ENCODE data around the gene STMN1.

The STMN1 gene

DNA sequence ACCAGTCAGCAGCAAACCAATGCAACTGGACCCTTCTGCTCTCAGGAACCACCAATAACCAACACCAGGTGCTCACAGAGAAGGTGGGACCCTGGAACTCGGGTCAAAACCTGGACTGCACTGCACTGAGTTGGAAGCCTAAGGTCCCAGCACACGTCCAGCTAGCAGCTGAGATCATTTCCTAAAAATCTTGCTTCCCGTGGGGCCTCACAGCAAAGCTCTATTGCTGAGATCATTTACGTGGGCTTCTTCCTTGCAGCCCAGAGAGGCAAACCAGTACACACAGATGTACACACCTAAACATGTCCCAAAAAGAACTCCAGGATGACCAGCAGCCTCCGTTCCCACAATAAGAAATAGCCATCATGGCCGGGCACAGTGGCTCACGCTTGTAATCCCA lies 22.8 kb upstream of the STMN1 start:
- Mint-ChIP-seq H3K27ac (no peak overlapping the region), H3K36me3 (ENCODE audit: low read depth) (no peaks in the 10 kb centered on the region), H3K4me1 (ENCODE audit: low read depth) (peaks cover 5% of the 10 kb centered on the region), H3K9me3 (no peaks in the 10 kb centered on the region), H3K4me3 (no peak overlapping the region), H3K27me3 (ENCODE audit: low read depth) (peaks cover 49% of the 10 kb centered on the region)
- DNase-seq (ENCODE audit: low spot score): no peak

DNA sequence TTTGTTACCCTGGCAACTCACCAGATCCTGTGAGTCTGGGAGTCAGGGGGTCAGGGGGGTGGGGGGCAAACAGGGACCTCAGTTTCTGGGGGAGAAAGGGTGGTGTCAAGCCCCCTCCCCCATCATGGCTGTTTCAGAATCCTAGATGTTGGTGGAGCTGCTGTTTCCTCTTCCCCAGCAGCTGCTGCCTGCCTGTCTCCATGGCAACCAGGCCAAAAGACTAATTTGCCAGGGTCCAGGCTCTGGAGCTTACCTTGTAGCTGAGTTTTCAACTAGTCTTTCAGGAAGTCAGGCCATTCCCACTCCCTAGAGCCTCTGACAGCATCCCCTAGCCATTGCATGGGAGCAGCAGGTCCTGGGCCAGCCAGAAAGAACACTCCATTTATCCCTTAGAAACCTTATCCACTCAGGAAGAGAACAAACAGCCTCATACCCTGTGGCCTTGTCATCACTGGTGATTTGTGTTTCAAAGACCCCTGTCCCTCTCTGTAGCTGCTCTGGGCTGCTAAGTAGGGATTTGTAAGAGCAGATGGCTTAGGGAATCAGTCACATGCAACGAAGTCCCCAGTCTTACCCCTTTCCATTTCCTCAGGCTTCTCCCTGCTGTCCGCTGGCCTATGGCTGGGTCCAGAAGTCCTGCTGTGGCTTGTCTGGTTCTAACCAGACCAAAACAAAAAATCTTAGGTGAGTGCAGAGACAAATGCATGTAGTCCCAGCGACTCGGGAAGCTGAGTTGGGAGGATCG lies 21.5 kb upstream of the STMN1 start:
- Mint-ChIP-seq H3K27ac (no peak overlapping the region), H3K27me3 (ENCODE audit: low read depth) (peaks cover 54% of the 10 kb centered on the region), H3K36me3 (ENCODE audit: low read depth) (no peaks in the 10 kb centered on the region), H3K9me3 (no peaks in the 10 kb centered on the region), H3K4me1 (ENCODE audit: low read depth) (peaks cover 11% of the 10 kb centered on the region), H3K4me3 (no peak overlapping the region)
- no peak for DNase-seq (ENCODE audit: low spot score)

DNA sequence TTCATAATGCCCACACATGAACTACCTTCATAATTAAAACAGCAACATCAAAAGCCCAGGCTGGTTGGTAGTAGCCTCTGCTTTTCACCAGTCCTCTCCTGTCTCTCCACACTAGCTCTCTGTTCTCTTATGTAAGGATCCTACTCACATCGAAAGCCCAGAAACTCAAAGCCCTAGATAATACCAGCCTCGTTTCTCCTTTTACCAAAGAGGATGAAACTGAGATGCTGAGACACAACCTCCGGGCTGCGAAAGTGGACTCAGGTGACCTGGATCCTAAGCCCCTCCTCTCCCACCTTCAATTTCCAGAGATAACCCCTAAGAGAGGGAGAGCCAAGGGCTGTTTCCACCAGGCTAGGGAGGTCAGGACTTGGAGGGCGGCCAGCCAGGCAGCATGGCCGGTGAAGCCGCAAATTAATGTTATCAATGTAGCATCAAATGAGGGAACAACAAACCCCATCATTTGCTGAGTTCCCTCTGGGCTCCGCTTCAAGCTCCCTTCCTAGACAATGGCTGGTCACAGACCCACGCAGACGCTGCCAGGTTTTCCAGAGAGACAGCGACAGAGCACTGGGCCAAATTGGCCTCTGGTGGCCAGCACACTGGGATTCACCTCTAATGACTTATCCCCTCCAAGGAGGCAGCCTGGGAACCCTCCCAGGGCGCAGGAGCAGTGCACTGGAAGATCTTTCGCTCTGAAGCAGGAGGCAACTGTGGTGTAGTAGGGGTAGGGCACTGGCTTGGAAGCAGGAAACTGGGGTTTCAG lies 20.7 kb upstream of the STMN1 start:
- Mint-ChIP-seq H3K4me3 (no peak overlapping the region), H3K27me3 (ENCODE audit: low read depth) (peaks cover 57% of the 10 kb centered on the region), H3K27ac (no peak overlapping the region), H3K4me1 (ENCODE audit: low read depth) (peaks cover 16% of the 10 kb centered on the region), H3K36me3 (ENCODE audit: low read depth) (no peaks in the 10 kb centered on the region), H3K9me3 (no peaks in the 10 kb centered on the region)
- DNase-seq (ENCODE audit: low spot score): no peak

DNA sequence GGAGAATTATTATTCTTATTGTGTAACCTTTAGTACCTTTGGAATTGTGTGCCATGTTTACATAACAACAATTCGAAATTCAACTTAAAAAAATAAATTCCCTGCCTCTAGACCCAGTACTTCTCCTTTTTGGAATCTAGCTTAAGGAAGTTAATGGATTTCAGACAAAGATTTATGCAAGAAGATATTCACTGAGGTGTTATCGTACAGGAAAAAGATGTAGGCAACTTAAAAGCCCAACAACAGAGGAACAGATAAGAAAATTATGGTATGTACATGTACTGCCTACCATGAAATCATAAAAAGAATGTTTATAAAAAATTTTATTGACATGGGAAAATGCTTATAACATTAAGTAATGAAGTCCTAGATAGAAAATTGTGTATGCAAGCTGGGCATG lies 18.2 kb upstream of the STMN1 start:
- H3K4me3 Mint-ChIP-seq: no peak overlapping the region
- peaks cover 25% of the 10 kb centered on the region for H3K4me1 Mint-ChIP-seq (ENCODE audit: low read depth)
- no peaks in the 10 kb centered on the region for H3K36me3 Mint-ChIP-seq (ENCODE audit: low read depth)
- DNase-seq (ENCODE audit: low spot score): no peak
- peaks cover 46% of the 10 kb centered on the region for H3K27me3 Mint-ChIP-seq (ENCODE audit: low read depth)
- H3K27ac Mint-ChIP-seq: no peak overlapping the region
- no peaks in the 10 kb centered on the region for H3K9me3 Mint-ChIP-seq

DNA sequence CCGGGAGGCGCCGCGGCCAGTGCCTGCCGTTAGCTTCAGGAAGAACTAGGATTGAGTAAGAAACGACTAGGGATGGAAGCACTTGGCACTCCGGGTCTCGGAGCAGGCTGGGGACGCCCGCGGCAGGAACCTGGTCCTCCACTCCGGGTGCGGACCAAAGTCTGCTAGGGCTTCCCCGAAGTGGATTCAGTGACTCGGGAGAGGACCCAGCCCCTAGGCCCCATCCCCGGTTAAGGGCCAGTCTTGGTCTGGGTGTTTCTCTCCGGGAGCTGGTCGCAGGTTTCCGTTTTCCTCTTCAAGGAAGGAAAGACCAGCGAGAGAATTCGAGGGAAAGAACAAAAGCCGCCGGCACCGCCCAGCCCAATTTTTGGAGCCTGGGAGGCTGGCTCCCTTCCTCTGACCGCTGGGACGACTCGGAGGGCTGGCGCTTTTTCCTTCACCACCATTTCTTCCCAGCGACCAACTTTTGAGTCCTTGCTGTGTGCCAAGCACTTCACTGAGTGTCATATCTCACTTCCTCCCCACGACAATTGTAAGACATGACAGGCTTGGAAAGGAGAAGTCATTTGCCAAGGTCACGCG lies 16.8 kb upstream of the STMN1 start:
- Mint-ChIP-seq H3K4me3 (peak overlapping the region; percentile 61), H3K36me3 (ENCODE audit: low read depth) (no peaks in the 10 kb centered on the region), H3K27me3 (ENCODE audit: low read depth) (peaks cover 46% of the 10 kb centered on the region), H3K9me3 (no peaks in the 10 kb centered on the region), H3K4me1 (ENCODE audit: low read depth) (peaks cover 30% of the 10 kb centered on the region), H3K27ac (peak overlapping the region; percentile 20)
- DNase-seq (ENCODE audit: low spot score): peak; percentile 8

DNA sequence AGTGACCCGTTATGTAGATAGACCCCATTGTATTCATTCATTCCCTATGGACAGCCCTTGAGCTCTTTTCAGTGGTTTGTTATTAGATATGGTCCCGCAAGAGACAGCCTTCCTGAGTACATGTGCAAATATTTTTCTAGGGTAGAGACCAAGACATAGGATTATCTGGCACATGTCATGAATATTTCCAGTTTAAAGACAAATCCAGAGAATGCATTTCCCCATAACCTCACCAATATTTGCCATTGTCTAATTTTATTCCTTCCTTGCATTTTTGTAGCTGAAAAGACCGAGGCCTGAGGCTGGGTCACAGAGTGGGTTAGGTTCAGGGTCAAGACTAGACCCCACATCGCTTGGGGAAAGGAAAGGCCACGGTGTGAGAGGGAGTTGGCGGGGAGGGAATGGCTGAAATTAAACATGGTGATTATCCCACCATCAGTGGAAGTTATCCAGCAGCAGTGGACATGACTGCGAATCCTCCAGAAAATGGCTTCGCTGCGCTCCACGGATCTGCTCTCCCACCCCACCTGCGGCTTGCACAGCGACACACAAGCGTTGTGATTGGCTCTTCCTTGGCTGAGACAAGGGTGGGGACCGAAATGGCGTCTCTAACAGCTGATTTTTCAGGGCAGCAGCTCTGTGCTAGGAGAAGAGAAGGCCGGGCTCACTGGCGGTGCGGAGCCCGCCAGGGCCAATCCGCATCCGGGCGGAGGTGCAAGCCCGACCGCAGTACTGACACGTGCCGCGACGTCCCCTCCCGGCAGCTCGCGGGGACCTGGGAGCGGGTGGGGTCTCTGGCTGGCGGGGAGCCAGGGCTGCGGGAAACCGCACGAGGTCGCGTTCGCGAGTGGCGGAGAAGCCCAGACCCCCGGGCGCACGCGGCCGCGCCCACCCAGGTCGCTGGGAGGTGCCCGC lies 16.1 kb upstream of the STMN1 start:
- peak overlapping the region; percentile 17 for H3K27ac Mint-ChIP-seq
- H3K27me3 Mint-ChIP-seq (ENCODE audit: low read depth): peaks cover 46% of the 10 kb centered on the region
- H3K4me1 Mint-ChIP-seq (ENCODE audit: low read depth): peaks cover 34% of the 10 kb centered on the region
- peak; percentile 27 for DNase-seq (ENCODE audit: low spot score)
- H3K36me3 Mint-ChIP-seq (ENCODE audit: low read depth): no peaks in the 10 kb centered on the region
- H3K4me3 Mint-ChIP-seq: peak overlapping the region; percentile 81
- H3K9me3 Mint-ChIP-seq: no peaks in the 10 kb centered on the region

DNA sequence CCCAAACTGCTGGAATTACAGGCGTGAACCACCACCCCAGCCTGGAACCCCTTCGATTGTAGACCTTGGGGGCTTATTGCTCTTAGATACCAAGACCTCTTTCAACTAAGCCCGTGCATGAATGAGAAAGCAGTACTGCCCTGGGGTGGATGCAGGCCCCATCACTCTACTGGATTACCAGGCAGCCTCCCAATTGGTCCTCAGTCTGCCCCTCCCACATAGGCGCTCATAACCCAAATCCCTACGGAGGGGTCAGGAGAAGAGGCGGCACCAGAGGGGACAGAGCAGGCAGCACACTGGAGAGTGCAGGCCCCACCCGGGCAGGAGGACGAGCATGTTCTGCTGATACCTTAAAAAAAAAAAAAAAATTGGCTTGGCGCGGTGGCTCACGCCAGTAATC lies 12.4 kb upstream of the STMN1 start:
- H3K9me3 Mint-ChIP-seq: no peaks in the 10 kb centered on the region
- no peak overlapping the region for H3K27ac Mint-ChIP-seq
- no peaks in the 10 kb centered on the region for H3K36me3 Mint-ChIP-seq (ENCODE audit: low read depth)
- H3K27me3 Mint-ChIP-seq (ENCODE audit: low read depth): peaks cover 15% of the 10 kb centered on the region
- no peak overlapping the region for H3K4me3 Mint-ChIP-seq
- H3K4me1 Mint-ChIP-seq (ENCODE audit: low read depth): peaks cover 32% of the 10 kb centered on the region
- DNase-seq (ENCODE audit: low spot score): no peak

DNA sequence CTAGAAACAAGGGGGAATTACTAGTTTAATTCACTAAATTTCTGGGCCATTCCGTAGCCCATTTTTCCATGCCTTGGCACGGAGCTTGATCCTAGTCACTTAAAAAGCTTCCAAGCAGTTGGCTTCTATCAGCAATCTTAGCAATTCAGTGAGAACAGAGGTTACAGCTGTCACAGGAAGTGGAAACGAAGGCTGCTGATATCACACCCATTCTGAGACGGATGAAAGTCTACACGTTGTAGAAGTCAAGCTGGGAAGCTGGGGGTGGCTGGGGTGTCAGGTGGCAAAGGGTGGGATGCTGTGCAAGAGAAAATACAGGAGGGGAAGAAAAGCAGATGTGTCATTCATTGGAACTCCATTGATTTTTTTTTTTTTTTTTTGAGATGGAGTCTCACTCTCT lies 11.8 kb upstream of the STMN1 start:
- Mint-ChIP-seq H3K9me3 (no peaks in the 10 kb centered on the region), H3K4me1 (ENCODE audit: low read depth) (peaks cover 28% of the 10 kb centered on the region), H3K4me3 (peak overlapping the region; percentile 41), H3K27ac (peak overlapping the region; percentile 69), H3K27me3 (ENCODE audit: low read depth) (peaks cover 9% of the 10 kb centered on the region), H3K36me3 (ENCODE audit: low read depth) (no peaks in the 10 kb centered on the region)
- DNase-seq (ENCODE audit: low spot score): no peak

DNA sequence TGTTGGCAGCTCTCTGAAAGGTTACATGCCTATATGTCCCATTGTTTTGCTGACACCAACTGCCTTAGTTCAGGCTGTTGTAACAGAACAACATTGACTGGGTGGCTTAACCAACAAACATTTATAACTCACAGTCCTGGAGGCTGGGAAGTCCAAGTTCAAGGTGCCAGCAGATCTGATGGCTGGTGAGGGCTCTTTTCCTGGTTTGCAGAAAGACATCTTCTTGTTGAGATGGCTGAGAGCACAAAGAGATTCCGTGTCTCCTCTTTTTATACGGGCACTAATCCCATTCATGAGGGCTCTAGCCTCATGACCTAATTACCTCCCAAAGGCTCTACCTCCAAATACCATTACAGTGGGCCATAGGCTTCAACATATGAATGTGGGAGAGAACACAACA lies 10.2 kb upstream of the STMN1 start:
- H3K36me3 Mint-ChIP-seq (ENCODE audit: low read depth): no peaks in the 10 kb centered on the region
- peaks cover 4% of the 10 kb centered on the region for H3K27me3 Mint-ChIP-seq (ENCODE audit: low read depth)
- no peak for DNase-seq (ENCODE audit: low spot score)
- no peak overlapping the region for H3K27ac Mint-ChIP-seq
- peaks cover 19% of the 10 kb centered on the region for H3K4me1 Mint-ChIP-seq (ENCODE audit: low read depth)
- no peaks in the 10 kb centered on the region for H3K9me3 Mint-ChIP-seq
- H3K4me3 Mint-ChIP-seq: no peak overlapping the region

DNA sequence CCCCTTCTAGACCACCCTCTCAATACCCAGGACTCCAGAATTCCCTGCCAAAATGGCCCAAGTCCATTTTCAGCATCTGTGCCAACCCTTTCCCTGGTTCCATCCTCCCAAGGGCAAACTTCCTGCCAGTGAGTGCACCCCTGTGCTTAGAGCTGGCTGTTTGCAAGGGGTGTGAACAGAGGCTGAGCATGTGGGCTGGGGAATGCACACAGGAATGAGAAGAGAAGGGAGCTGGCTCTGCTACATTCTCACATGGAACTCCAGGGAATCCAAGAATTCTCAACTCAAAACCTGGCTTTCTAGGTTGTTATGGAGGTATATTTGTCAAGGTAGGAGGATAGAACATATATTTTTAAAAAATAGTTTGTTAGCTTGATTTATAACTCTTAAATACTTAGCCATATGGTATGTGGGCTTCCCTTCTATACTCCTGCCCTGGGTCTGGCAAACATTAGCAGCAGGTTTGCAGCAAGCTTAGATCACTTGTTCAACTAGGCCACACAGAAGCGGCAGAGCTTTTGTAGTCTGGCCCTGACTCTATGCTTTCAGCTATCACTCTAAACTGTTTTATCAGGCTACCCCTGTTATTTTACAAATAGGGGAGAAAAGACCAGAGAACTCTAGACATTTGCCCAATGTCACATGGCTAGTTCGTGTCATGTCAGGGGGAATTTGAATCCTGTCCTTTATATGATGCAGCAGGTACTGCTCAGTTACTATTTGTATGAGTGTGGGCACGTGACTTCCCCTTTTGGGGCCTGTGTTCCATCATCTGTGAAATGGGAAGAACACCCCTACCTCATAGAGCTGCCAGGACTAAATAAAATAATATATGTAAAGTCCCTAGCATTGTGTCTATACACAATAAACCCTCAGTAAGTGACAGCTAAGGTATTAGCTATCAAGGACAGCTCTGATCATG lies 8.1 kb upstream of the STMN1 start:
- no peak for DNase-seq (ENCODE audit: low spot score)
- H3K27ac Mint-ChIP-seq: no peak overlapping the region

DNA sequence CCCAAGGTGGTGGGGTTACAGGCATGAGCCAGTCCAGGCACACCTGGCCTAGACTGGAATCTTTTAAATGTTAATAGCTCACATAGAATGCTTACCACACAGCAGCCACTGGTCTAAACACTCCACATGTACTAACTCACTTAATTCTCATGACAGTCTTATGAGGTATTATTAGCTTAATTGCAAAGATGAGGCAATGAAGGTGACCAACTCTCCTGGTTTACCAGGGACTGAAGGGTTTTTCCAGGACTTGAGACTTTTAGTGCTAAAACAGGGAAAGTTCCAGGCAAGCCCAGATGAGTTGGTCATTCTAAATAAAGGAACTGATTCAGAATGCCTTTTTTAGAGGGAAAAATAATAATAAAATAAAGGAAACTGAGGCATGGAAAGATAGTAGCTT lies 7.0 kb upstream of the STMN1 start:
- Mint-ChIP-seq H3K9me3 (no peaks in the 10 kb centered on the region), H3K4me1 (ENCODE audit: low read depth) (peaks cover 13% of the 10 kb centered on the region), H3K27ac (no peak overlapping the region), H3K27me3 (ENCODE audit: low read depth) (peaks cover 15% of the 10 kb centered on the region), H3K4me3 (no peak overlapping the region), H3K36me3 (ENCODE audit: low read depth) (no peaks in the 10 kb centered on the region)
- no peak for DNase-seq (ENCODE audit: low spot score)

More for the DNA sequence above, 8.1 kb upstream of the STMN1 start:
- Mint-ChIP-seq H3K36me3 (ENCODE audit: low read depth) (no peaks in the 10 kb centered on the region), H3K27me3 (ENCODE audit: low read depth) (peaks cover 10% of the 10 kb centered on the region), H3K4me1 (ENCODE audit: low read depth) (peaks cover 15% of the 10 kb centered on the region), H3K9me3 (no peaks in the 10 kb centered on the region), H3K4me3 (no peak overlapping the region)

DNA sequence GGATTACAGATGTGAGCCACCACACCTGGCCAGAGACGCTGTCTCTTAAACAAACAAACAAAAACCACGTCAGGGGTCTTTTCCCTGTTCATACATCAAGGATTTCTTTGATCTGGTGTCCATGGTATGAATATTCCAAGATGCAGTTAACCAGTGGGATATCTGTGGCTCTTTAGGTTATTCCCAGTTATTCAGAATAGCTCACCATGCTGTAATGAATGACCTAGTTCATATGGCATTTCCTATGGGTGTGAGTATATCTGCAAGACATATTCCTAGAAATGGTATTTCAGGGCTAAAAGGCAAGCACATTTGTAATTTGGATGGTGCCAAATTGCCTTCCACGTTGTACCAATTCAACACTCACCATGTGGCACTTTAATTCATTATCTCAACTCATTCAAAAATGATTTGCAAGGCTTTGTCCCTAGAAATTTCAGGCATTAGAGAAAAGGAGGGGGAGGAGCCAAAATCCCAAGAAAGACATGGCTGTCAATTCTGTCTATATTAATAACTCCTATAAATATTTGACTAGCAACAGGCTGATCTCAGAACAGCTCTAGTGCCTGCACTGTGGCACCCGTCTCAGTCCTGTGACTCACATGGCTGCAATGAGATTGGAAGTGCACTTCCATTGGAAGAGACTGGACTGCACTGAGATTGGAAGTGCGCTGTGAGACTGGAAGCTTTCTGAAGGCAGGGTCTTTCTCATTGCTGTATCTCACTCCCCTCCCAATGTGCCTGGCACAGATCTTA lies 6.0 kb upstream of the STMN1 start:
- no peak for DNase-seq (ENCODE audit: low spot score)
- H3K4me3 Mint-ChIP-seq: no peak overlapping the region
- no peaks in the 10 kb centered on the region for H3K36me3 Mint-ChIP-seq (ENCODE audit: low read depth)
- peaks cover 6% of the 10 kb centered on the region for H3K4me1 Mint-ChIP-seq (ENCODE audit: low read depth)
- H3K27ac Mint-ChIP-seq: no peak overlapping the region
- H3K9me3 Mint-ChIP-seq: no peaks in the 10 kb centered on the region
- H3K27me3 Mint-ChIP-seq (ENCODE audit: low read depth): peaks cover 24% of the 10 kb centered on the region

Measured in T-helper 2 cell treated with Interferon-gamma antibody and Interleukin-4, amounts not matched to agents 5 μg/mL and 100 μg/mL, for 36 hours (primary cell).